B cell (primary cell): ENCODE data around the gene KSR2. TPM values are rescaled to one million over a fixed set of nuclear protein-coding genes. Genes with fewer than 3 reads are reported as not detected.

Experiments
- ATAC-seq: fragments of 200-7000 bp; cut with Tn5 transposase; one replicate; pipeline ENCODE4 v1.10.0; 2021; ENCODE audit warnings: low read depth, mild to moderate bottlenecking, moderate number of reproducible peaks, moderate library complexity
- CTCF ChIA-PET: fragments of 350-600 bp; sonication (Branson Sonifier 250); formaldehyde crosslinking; loops from one replicate; lab custom pipeline; 2021; ENCODE audit warnings: antibody characterized with exemption, inconsistent platforms; lab: Charles Lee
- POLR2A ChIA-PET: fragments of 350-600 bp; sonication (Branson Sonifier 250); formaldehyde crosslinking; loops from one replicate; lab custom pipeline; 2021; ENCODE audit warnings: antibody characterized with exemption; lab: Charles Lee
- DNase-seq: peaks from one replicate; pipeline ENCODE4 v3.0.0; 2013
- H2AFZ ChIP-seq: 2 replicates; pipeline ENCODE4 v1.6.1; 2012; ENCODE audit warnings: mild to moderate bottlenecking, low read depth, low read length; ENCODE audit not compliant: insufficient read depth, poor library complexity, severe bottlenecking
- H3K27ac ChIP-seq, 2 donors: 1 replicate in 1 of 2; 2 replicates in 1 of 2; pipeline ENCODE4 v1.5.1; 2012 to 2013; ENCODE audit warnings: low read length in 2 of 2, mild to moderate bottlenecking in 2 of 2, moderate library complexity in 1 of 2
- H3K27me3 ChIP-seq, 4 experiments: fragments of 200-600 bp in 1 of 4; sonication (generic) in 1 of 4; replicated peaks in 1 of 4; 1 replicate in 2 of 4; 2 replicates in 2 of 4; pipeline versions ENCODE4 v1.6.1 to v1.7.0; 2013 to 2016; ENCODE audit warnings: low read length in 3 of 4, mild to moderate bottlenecking in 2 of 4, mixed read lengths in 1 of 4, moderate library complexity in 1 of 4; ENCODE audit not compliant: insufficient read depth in 4 of 4, control insufficient read depth in 3 of 4; ENCODE audit errors: control extremely low read depth in 1 of 4
- H3K36me3 ChIP-seq, 2 experiments: replicated peaks in 1 of 2; 1 replicate in 1 of 2; 2 replicates in 1 of 2; pipeline versions ENCODE4 v1.6.1 to v1.7.1; 2013; ENCODE audit warnings: low read length in 1 of 2; ENCODE audit not compliant: insufficient read depth in 2 of 2, control insufficient read depth in 1 of 2; ENCODE audit errors: control extremely low read depth in 1 of 2, extremely low read depth in 1 of 2
- H3K4me1 ChIP-seq, 2 donors: fragments of 200-600 bp in 1 of 2; sonication (generic) in 1 of 2; 1 replicate in 1 of 2; 2 replicates in 1 of 2; pipeline versions ENCODE4 v1.5.1 to v1.6.1; 2013 to 2017; ENCODE audit warnings: low read length in 2 of 2; ENCODE audit not compliant: control insufficient read depth in 2 of 2, insufficient read depth in 2 of 2
- H3K4me2 ChIP-seq: replicated peaks from 2 replicates; pipeline ENCODE3; 2012; ENCODE audit warnings: mild to moderate bottlenecking, low read depth, low read length; ENCODE audit not compliant: poor library complexity, severe bottlenecking
- H3K4me3 ChIP-seq, 5 experiments: fragments of 200-600 bp in 1 of 5; sonication (generic) in 1 of 5; 1 replicate in 3 of 5; 2 replicates in 2 of 5; pipeline versions ENCODE4 v1.5.1 to v1.7.0; 2011 to 2016; ENCODE audit warnings: low read length in 4 of 5, mild to moderate bottlenecking in 4 of 5, low read depth in 2 of 5, control low read depth in 1 of 5, moderate library complexity in 1 of 5; ENCODE audit not compliant: insufficient read depth in 1 of 5; ENCODE audit errors: control extremely low read depth in 1 of 5, extremely low read depth in 1 of 5
- H3K79me2 ChIP-seq: fragments of 200-600 bp; sonication (generic); one replicate; pipeline ENCODE4 v1.6.0; 2016; ENCODE audit warnings: low read length; ENCODE audit not compliant: control insufficient read depth, insufficient read depth
- H3K9ac ChIP-seq: fragments of 200-600 bp; sonication (generic); 2 replicates; pipeline ENCODE4 v1.6.1; 2017; ENCODE audit warnings: mild to moderate bottlenecking, low read length, moderate library complexity
- H3K9me3 ChIP-seq, 3 donors: one replicate each; pipeline versions ENCODE4 v1.6.1 to v1.7.1; 2013; ENCODE audit warnings: low read length in 2 of 3; ENCODE audit not compliant: control insufficient read depth in 2 of 3, insufficient read depth in 1 of 3; ENCODE audit errors: control extremely low read depth in 1 of 3
- H4K20me1 ChIP-seq: 2 replicates; pipeline ENCODE4 v1.6.0; 2012; ENCODE audit warnings: mild to moderate bottlenecking, low read length; ENCODE audit not compliant: insufficient read depth, control insufficient read depth, poor library complexity, severe bottlenecking
- H3K27ac Mint-ChIP-seq: one replicate; pipeline ENCODE4 v1.8.0; 2021; ENCODE audit warnings: mixed read lengths
- H3K27me3 Mint-ChIP-seq: one replicate; pipeline ENCODE4 v1.8.0; 2021; ENCODE audit warnings: mixed read lengths
- H3K4me1 Mint-ChIP-seq: one replicate; pipeline ENCODE4 v1.8.0; 2021; ENCODE audit warnings: mixed read lengths
- H3K4me3 Mint-ChIP-seq: one replicate; pipeline ENCODE4 v1.8.0; 2021; ENCODE audit warnings: mixed read lengths
- H3K9me3 Mint-ChIP-seq: one replicate; pipeline ENCODE4 v1.8.0; 2022; ENCODE audit warnings: mixed read lengths; ENCODE audit not compliant: insufficient read depth
- EZH2 ChIP-seq: IDR thresholded peaks from 2 replicates; pipeline ENCODE4 v1.6.1; 2012; ENCODE audit warnings: borderline replicate concordance, low read depth, mild to moderate bottlenecking, moderate library complexity, low read length; ENCODE audit not compliant: insufficient read depth, poor library complexity, severe bottlenecking
- WGBS: methylation state at CpG from one replicate; pipeline ENCODE4 v1.1.5; 2013; ENCODE audit warnings: missing lambda C conversion rate; ENCODE audit not compliant: insufficient coverage; 5-methylcytosine and 5-hydroxymethylcytosine counted together
- intact Hi-C: fragments of 100-400 bp; cut with micrococcal nuclease; formaldehyde crosslinking; loops from one replicate; pipeline ENCODE4 v1.10.0; 2022
- polyA plus RNA-seq: library from polyadenylated mRNA; depleted of rRNA; stranded (reverse); fragments of >200 nt; gene quantifications from 2 replicates; pipeline ENCODE4 v1.2.3, GENCODE V29; 2012
- total RNA-seq, 2 donors: library from RNA; stranded (reverse); fragments of 120-200 nt in 1 of 2; gene quantifications; 1 replicate in 1 of 2; 2 replicates in 1 of 2; pipeline versions ENCODE4 v1.2.3 to v1.2.4, GENCODE V29; 2013 to 2022
- TF ChIP-seq, protein P1 (sequence below): fragments of 200-600 bp; IDR thresholded peaks from one replicate; pipeline ENCODE4 v1.8.0; 2022; ENCODE audit warnings: antibody characterized with exemption, mild to moderate bottlenecking

Gene KSR2
- total and polyA plus RNA-seq, 2 donors (not counting 1 experiment from before 2014, with no cell fraction given): not detected

DNA sequence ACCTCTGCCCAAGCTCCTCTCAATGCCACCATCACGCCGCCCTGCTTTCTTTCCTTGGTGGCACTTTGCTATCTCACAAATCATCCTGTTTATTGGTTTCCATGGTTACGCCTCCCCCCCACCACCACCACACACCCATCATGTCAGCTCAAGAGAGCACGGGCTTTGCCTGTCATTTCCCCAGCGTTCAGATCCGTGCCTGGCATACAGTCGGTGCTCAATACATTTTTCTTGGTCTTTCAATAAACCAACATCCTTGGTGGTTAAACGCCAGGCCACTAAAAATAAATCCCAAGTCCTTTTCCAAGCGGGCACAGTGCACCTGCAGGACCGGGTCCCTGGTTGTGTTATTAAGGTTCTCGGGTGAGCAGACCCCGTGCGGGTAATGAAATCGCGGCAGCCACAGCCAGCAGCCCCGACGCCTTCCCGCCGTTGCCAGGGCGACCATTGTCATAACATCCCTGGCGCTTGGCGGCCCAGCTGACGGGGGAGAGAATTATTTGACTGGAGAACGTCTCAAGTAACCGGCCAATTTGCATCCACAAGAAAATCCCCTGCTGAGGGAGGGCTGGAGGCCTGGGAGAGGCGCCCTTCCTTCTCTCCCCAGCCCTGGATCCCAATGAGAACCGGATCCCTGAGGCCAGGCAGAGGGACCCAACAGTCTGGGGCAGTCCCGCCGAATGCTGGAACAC, 92.9 kb downstream of the KSR2 start:
- Histone ChIP-seq H3K27me3 (peaks cover 0 to 16% (median 7%) of the 10 kb centered on the region in 4 experiments), H3K9ac (no peak overlapping the region), H2AFZ (peak overlapping the region; percentile 29), H3K4me1 (peaks cover 0 to 6% of the 10 kb centered on the region in 2 donors), H3K27ac (no peak overlapping the region), H3K79me2 (no peaks in the 10 kb centered on the region), H3K36me3 (no peaks in the 10 kb centered on the region), H3K9me3 (peaks cover 0 to 7% (median 0%) of the 10 kb centered on the region in 3 donors), H3K4me2 (no peak overlapping the region), H3K4me3 (no peak overlapping the region), H4K20me1 (no peaks in the 10 kb centered on the region)
- Mint-ChIP-seq H3K4me1 (peaks cover 5% of the 10 kb centered on the region), H3K27me3 (peaks cover 25% of the 10 kb centered on the region), H3K4me3 (no peak overlapping the region), H3K27ac (no peak overlapping the region), H3K9me3 (no peaks in the 10 kb centered on the region)
- TF ChIP-seq, protein P1, sequence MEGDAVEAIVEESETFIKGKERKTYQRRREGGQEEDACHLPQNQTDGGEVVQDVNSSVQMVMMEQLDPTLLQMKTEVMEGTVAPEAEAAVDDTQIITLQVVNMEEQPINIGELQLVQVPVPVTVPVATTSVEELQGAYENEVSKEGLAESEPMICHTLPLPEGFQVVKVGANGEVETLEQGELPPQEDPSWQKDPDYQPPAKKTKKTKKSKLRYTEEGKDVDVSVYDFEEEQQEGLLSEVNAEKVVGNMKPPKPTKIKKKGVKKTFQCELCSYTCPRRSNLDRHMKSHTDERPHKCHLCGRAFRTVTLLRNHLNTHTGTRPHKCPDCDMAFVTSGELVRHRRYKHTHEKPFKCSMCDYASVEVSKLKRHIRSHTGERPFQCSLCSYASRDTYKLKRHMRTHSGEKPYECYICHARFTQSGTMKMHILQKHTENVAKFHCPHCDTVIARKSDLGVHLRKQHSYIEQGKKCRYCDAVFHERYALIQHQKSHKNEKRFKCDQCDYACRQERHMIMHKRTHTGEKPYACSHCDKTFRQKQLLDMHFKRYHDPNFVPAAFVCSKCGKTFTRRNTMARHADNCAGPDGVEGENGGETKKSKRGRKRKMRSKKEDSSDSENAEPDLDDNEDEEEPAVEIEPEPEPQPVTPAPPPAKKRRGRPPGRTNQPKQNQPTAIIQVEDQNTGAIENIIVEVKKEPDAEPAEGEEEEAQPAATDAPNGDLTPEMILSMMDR: no peak
- TF ChIP-seq EZH2: no peak
- intact Hi-C loops: loop anchor here (10.0 kb wide), 1 partner anchor 159 kb away; no protein-coding TSS in a partner anchor
- DNase-seq: peak; percentile 29
- ChIA-PET POLR2A (no interaction called here), CTCF (interaction anchor here (1.7 to 2.5 kb wide), 3 partner anchors 8 to 189 kb away, joined by 6 to 9 read pairs (median 9); no protein-coding TSS in a partner anchor)
- 21% methylated on average over 25 of the region's 29 CpGs for whole genome bisulfite sequencing
- no peak for ATAC-seq

DNA sequence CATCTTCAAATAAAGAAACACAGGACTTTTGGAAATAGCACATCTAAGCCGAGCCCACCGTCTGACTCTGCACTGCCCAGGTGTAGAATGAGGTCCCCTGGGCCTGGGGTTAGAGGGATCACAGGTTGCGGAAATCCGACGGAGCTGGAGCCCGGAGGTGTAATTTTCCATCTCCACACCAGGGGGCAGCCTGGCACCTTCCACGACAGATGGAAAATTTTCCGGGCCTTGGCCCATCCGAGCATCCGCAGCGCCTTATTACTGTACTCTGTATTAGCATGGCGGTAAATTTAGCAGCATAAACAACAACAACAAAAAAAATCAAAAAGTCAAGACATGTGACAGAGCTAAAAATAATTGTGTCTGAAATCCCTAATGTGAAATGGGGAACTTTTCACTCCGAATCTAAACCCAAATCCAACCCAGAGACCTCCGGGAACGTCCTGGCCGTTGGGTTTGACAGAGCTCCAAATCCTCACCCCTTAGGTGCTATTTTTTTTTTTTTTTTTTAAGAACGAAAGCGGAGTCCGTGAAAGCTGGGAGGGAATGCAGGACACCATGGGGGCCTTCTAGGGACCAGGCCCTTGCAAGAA, 93.9 kb downstream of the KSR2 start:
- Histone ChIP-seq H4K20me1 (no peaks in the 10 kb centered on the region), H3K4me2 (no peak overlapping the region), H3K4me3 (no peak overlapping the region), H3K27ac (no peak overlapping the region), H3K9ac (no peak overlapping the region), H3K4me1 (peaks cover 0 to 6% of the 10 kb centered on the region in 2 donors), H3K36me3 (no peaks in the 10 kb centered on the region), H3K27me3 (peaks cover 0 to 16% (median 7%) of the 10 kb centered on the region in 4 experiments), H3K79me2 (no peaks in the 10 kb centered on the region), H3K9me3 (peaks cover 0 to 7% (median 0%) of the 10 kb centered on the region in 3 donors), H2AFZ (no peak overlapping the region)
- TF ChIP-seq, protein P1: peak; percentile 87
- no peak for TF ChIP-seq EZH2
- peak overlapping the region; percentile 68 for H3K27ac Mint-ChIP-seq
- H3K27me3 Mint-ChIP-seq: peaks cover 25% of the 10 kb centered on the region
- ChIA-PET POLR2A (no interaction called here), CTCF (interaction anchor here (0.6 to 2.5 kb wide), 10 partner anchors 9 to 1924 kb away, joined by 3 to 10 read pairs (median 4); no protein-coding TSS in a partner anchor)
- DNase-seq: peak; percentile 56
- WGBS: 23% methylated on average over 12 of the region's 19 CpGs
- H3K4me1 Mint-ChIP-seq: peaks cover 5% of the 10 kb centered on the region
- no peaks in the 10 kb centered on the region for H3K9me3 Mint-ChIP-seq
- H3K4me3 Mint-ChIP-seq: no peak overlapping the region
- intact Hi-C loops: loop anchor here (10.0 kb wide), 1 partner anchor 160 kb away; no protein-coding TSS in a partner anchor
- ATAC-seq: peak; percentile 36
